GM23338 (cell line): Measurements from ENCODE around the gene AOPEP.

Experiments
- CREB1 ChIP-seq: fragments of 250-450 bp; sonication (Bioruptor Pico); IDR thresholded peaks from 2 replicates; pipeline ENCODE4 v1.5.0; 2020; ENCODE audit warnings: low read depth, mild to moderate bottlenecking, moderate library complexity
- EZH2 ChIP-seq: fragments of 200-600 bp; sonication (generic); IDR thresholded peaks from one replicate; pipeline ENCODE4 v1.8.0; 2017; ENCODE audit warnings: antibody characterized with exemption, mild to moderate bottlenecking, low read depth; ENCODE audit not compliant: unreplicated experiment
- EZH2phosphoT487 ChIP-seq: fragments of 200-600 bp; sonication (generic); IDR thresholded peaks from one replicate; pipeline ENCODE4 v1.8.1; 2018; ENCODE audit warnings: antibody characterized with exemption; ENCODE audit not compliant: unreplicated experiment
- JUNB ChIP-seq: IDR thresholded peaks from one replicate; pipeline ENCODE4 v1.6.1; 2016; ENCODE audit warnings: antibody characterized with exemption; ENCODE audit not compliant: unreplicated experiment
- NANOG ChIP-seq: IDR thresholded peaks from 2 replicates; pipeline ENCODE4 v1.6.1; 2016; ENCODE audit warnings: antibody characterized with exemption, borderline replicate concordance
- POLR2AphosphoS5 ChIP-seq: IDR thresholded peaks from 2 replicates; pipeline ENCODE4 v1.6.1; 2016; ENCODE audit warnings: antibody characterized with exemption, low read depth
- ZNF331 ChIP-seq: fragments of 250-450 bp; sonication (Bioruptor Pico); IDR thresholded peaks from 2 replicates; pipeline ENCODE4 v1.5.0; 2020; ENCODE audit warnings: low read depth, mild to moderate bottlenecking, moderate library complexity
- TF ChIP-seq, protein P1 (sequence below), 2 experiments: fragments of 200-600 bp in 1 of 2; sonication (generic) in 1 of 2; conservative IDR thresholded peaks; 2 replicates each; pipeline versions ENCODE4 v1.5.1 to v1.6.1; 2016 to 2017; ENCODE audit warnings: antibody characterized with exemption in 2 of 2, low read depth in 2 of 2, mild to moderate bottlenecking in 2 of 2, moderate library complexity in 1 of 2
- TF ChIP-seq, protein P2 (sequence below): IDR thresholded peaks from one replicate; pipeline ENCODE4 v1.6.1; 2018; ENCODE audit warnings: antibody characterized with exemption; ENCODE audit not compliant: unreplicated experiment
- TF ChIP-seq, protein P3 (sequence below): IDR thresholded peaks from 2 replicates; pipeline ENCODE4 v1.6.1; 2016; ENCODE audit warnings: antibody characterized with exemption

DNA sequence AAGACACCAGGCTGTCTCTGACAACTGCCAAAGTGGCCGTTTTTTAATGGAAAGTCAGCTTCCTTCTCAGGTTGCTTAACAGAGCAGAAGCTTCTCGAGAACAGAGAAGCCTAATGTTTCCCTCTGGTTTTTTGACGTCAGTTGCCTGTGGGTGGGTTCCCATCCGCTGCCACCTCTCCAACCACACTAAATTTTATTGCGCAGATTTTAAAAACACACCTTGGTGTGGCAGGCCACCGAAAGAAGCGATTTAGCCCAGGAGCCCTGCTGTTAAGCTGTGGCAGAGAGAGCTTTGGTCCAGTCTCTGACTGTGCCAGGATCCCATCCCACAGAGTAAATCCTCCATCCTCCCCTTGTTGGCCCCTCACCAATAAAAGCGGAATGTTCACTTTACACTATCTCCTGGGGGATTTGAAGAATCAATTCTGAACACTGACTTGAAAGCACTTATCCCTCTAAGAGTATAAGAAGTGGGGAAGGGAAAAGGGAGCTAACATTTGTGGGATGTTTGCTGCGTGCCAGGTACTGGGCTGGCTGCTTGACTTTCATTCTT lies 181.6 kb downstream of the AOPEP start:
- TF ChIP-seq, protein P1, sequence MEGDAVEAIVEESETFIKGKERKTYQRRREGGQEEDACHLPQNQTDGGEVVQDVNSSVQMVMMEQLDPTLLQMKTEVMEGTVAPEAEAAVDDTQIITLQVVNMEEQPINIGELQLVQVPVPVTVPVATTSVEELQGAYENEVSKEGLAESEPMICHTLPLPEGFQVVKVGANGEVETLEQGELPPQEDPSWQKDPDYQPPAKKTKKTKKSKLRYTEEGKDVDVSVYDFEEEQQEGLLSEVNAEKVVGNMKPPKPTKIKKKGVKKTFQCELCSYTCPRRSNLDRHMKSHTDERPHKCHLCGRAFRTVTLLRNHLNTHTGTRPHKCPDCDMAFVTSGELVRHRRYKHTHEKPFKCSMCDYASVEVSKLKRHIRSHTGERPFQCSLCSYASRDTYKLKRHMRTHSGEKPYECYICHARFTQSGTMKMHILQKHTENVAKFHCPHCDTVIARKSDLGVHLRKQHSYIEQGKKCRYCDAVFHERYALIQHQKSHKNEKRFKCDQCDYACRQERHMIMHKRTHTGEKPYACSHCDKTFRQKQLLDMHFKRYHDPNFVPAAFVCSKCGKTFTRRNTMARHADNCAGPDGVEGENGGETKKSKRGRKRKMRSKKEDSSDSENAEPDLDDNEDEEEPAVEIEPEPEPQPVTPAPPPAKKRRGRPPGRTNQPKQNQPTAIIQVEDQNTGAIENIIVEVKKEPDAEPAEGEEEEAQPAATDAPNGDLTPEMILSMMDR (conservative IDR thresholded peaks at IDR 0.05; ENCODE audit: low read depth in 2 of 2): no peak
- TF ChIP-seq CREB1 (CRISPR knock-in tag) (no peak), EZH2 (no peak), POLR2AphosphoS5 (no peak), ZNF331 (no peak), JUNB (no peak), EZH2phosphoT487 (no peak), NANOG (no peak)
- TF ChIP-seq, protein P2, sequence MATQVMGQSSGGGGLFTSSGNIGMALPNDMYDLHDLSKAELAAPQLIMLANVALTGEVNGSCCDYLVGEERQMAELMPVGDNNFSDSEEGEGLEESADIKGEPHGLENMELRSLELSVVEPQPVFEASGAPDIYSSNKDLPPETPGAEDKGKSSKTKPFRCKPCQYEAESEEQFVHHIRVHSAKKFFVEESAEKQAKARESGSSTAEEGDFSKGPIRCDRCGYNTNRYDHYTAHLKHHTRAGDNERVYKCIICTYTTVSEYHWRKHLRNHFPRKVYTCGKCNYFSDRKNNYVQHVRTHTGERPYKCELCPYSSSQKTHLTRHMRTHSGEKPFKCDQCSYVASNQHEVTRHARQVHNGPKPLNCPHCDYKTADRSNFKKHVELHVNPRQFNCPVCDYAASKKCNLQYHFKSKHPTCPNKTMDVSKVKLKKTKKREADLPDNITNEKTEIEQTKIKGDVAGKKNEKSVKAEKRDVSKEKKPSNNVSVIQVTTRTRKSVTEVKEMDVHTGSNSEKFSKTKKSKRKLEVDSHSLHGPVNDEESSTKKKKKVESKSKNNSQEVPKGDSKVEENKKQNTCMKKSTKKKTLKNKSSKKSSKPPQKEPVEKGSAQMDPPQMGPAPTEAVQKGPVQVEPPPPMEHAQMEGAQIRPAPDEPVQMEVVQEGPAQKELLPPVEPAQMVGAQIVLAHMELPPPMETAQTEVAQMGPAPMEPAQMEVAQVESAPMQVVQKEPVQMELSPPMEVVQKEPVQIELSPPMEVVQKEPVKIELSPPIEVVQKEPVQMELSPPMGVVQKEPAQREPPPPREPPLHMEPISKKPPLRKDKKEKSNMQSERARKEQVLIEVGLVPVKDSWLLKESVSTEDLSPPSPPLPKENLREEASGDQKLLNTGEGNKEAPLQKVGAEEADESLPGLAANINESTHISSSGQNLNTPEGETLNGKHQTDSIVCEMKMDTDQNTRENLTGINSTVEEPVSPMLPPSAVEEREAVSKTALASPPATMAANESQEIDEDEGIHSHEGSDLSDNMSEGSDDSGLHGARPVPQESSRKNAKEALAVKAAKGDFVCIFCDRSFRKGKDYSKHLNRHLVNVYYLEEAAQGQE: no peak
- TF ChIP-seq, protein P3, sequence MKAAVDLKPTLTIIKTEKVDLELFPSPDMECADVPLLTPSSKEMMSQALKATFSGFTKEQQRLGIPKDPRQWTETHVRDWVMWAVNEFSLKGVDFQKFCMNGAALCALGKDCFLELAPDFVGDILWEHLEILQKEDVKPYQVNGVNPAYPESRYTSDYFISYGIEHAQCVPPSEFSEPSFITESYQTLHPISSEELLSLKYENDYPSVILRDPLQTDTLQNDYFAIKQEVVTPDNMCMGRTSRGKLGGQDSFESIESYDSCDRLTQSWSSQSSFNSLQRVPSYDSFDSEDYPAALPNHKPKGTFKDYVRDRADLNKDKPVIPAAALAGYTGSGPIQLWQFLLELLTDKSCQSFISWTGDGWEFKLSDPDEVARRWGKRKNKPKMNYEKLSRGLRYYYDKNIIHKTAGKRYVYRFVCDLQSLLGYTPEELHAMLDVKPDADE: no peak
